ENCODE measurements around the gene ACVR2B.

Gene ACVR2B

GRCh38 chr3:38488949-38489348, 35.3 kb downstream of the ACVR2B start:
- no peak for DNase-seq (ENCODE audit: low read depth)

- DNase-seq (ENCODE audit: low read depth), result no peak
Measured at GRCh38 chr3:38489766-38490165, 36.1 kb downstream of the ACVR2B start.

GRCh38 chr3:38490281-38491030, 36.8 kb downstream of the ACVR2B start:
- DNase-seq (ENCODE audit: low read depth), result no peak

GRCh38 chr3:38491215-38491614, 37.5 kb downstream of the ACVR2B start:
- no peak for DNase-seq (ENCODE audit: low read depth)

- DNase-seq (ENCODE audit: low read depth), result no peak
Measured at GRCh38 chr3:38493031-38493430, 39.3 kb downstream of the ACVR2B start.

GRCh38 chr3:38496131-38496910, 42.6 kb downstream of the ACVR2B start, which contains the start of gene EXOG:
EXOG (plus strand) TSS chr3:38496340; CDS start chr3:38496368, 28 bp downstream.
- DNase-seq (ENCODE audit: low read depth), result peak; percentile 95

- DNase-seq (ENCODE audit: low read depth), result no peak
Measured at GRCh38 chr3:38497031-38497430, 43.3 kb downstream of the ACVR2B start.

GRCh38 chr3:38500688-38501417, 47.2 kb downstream of the ACVR2B start:
- DNase-seq (ENCODE audit: low read depth), result no peak

GRCh38 chr3:38507120-38507519, 53.4 kb downstream of the ACVR2B start:
- DNase-seq (ENCODE audit: low read depth), result no peak

- DNase-seq (ENCODE audit: low read depth), result no peak
Measured at GRCh38 chr3:38509732-38510131, 56.0 kb downstream of the ACVR2B start.

GRCh38 chr3:38510631-38511030, 56.9 kb downstream of the ACVR2B start:
- DNase-seq (ENCODE audit: low read depth), result no peak

- no peak for DNase-seq (ENCODE audit: low read depth)
Measured at GRCh38 chr3:38511546-38511945, 57.9 kb downstream of the ACVR2B start.

- no peak for DNase-seq (ENCODE audit: low read depth)
Measured at GRCh38 chr3:38515367-38515766, 61.7 kb downstream of the ACVR2B start.

- no peak for DNase-seq (ENCODE audit: low read depth)
Measured at GRCh38 chr3:38516669-38517068, 63.0 kb downstream of the ACVR2B start.

GRCh38 chr3:38519000-38519399, 65.3 kb downstream of the ACVR2B start:
- DNase-seq (ENCODE audit: low read depth), result no peak

- DNase-seq (ENCODE audit: low read depth), result no peak
Measured at GRCh38 chr3:38519651-38520050, 66.0 kb downstream of the ACVR2B start.

GRCh38 chr3:38521391-38521987, 67.8 kb downstream of the ACVR2B start:
- DNase-seq (ENCODE audit: low read depth), result peak; percentile 42

- no peak for DNase-seq (ENCODE audit: low read depth)
Measured at GRCh38 chr3:38522002-38522401, 68.3 kb downstream of the ACVR2B start.

GRCh38 chr3:38524141-38524739, 70.5 kb downstream of the ACVR2B start:
- DNase-seq (ENCODE audit: low read depth), result no peak

- no peak for DNase-seq (ENCODE audit: low read depth)
Measured at GRCh38 chr3:38526792-38527191, 73.1 kb downstream of the ACVR2B start.

GRCh38 chr3:38528457-38528856, 74.8 kb downstream of the ACVR2B start:
- no peak for DNase-seq (ENCODE audit: low read depth)

- DNase-seq (ENCODE audit: low read depth), result no peak
Measured at GRCh38 chr3:38532529-38532928, 78.8 kb downstream of the ACVR2B start.

Measured in activated gamma-delta T cell treated with anti-CD3 and anti-CD28 coated beads, Interleukin-2, amount 50 U/mL, for 16 hours (primary cell).